Bronchus fibroblast of lung (primary cell): Measurements from ENCODE around the gene ZSCAN12. TPM values are rescaled to one million over a fixed set of nuclear protein-coding genes. Genes with fewer than 3 reads are reported as not detected.

Experiments used
- total RNA-seq: library from RNA; depleted of rRNA; stranded (reverse); fragments of >200 nt; gene quantifications from 2 replicates; pipeline ENCODE4 v1.2.3, GENCODE V29; 2015

Gene ZSCAN12
- total RNA-seq, result 3.4 and 5.5 TPM in 2 replicates

GRCh38 chr6:28399350-28400121 lies at the start of gene ZSCAN12:
ZSCAN12 (minus strand) TSS chr6:28399747; CDS start chr6:28398405, 1,342 bp downstream.

GRCh38 chr6:28443112-28443773 lies 43.7 kb upstream of the ZSCAN12 start, which contains the start of gene ZSCAN23:
ZSCAN23 (minus strand) TSS chr6:28443491; CDS start chr6:28436266, 7,225 bp downstream.

GRCh38 chr6:28349892-28350737 lies 49.4 kb downstream of the ZSCAN12 start, which contains the start of gene ZKSCAN3:
ZKSCAN3 (plus strand) TSS chr6:28349947; CDS start chr6:28359587, 9,640 bp downstream.

GRCh38 chr6:28335564-28336283 lies 63.8 kb downstream of the ZSCAN12 start, which contains the start of gene ZSCAN31:
ZSCAN31 (minus strand) TSS chr6:28336148; CDS start chr6:28329683, 6,465 bp downstream.

Other genes with a start within 250 kb of the ZSCAN12 start
- gene ZSCAN9, start 174.5 kb downstream of the ZSCAN12 start, total RNA-seq, result 8.1 and 10.4 TPM in 2 replicates
- 4.0 and 4.5 TPM in 2 replicates for gene ZKSCAN4, start 147.5 kb downstream of the ZSCAN12 start, total RNA-seq
- 0.89 and 1.3 TPM in 2 replicates for gene NKAPL, start 140.4 kb downstream of the ZSCAN12 start, total RNA-seq
- gene ZSCAN26, start 132.6 kb downstream of the ZSCAN12 start, total RNA-seq, result 11.0 and 11.9 TPM in 2 replicates
- 5.9 and 7.1 TPM in 2 replicates for gene PGBD1, start 118.2 kb downstream of the ZSCAN12 start, total RNA-seq
- 0.84 and 0.89 TPM in 2 replicates for gene ZSCAN31, start 63.6 kb downstream of the ZSCAN12 start, total RNA-seq
- 2.7 and 3.3 TPM in 2 replicates for gene ZKSCAN3, start 49.8 kb downstream of the ZSCAN12 start, total RNA-seq
- 1.5 and 2.5 TPM in 2 replicates for gene ZSCAN23, start 43.7 kb upstream of the ZSCAN12 start, total RNA-seq
- not detected in 2 replicates for gene GPX6, start 116.0 kb upstream of the ZSCAN12 start, total RNA-seq
- not detected in 2 replicates for gene GPX5, start 126.1 kb upstream of the ZSCAN12 start, total RNA-seq